Stimulated activated CD8-positive, alpha-beta memory T cell treated with anti-CD3 and anti-CD28 coated beads, Interleukin-4, amount 100 ng/mL, for 4 hours (primary cell): ENCODE data around the gene ATP5MK.
"Not testable (repeated sequence)": the region's sequence is repeated elsewhere in the genome, so short reads cannot be mapped to it uniquely, and the experiment has no call there.

ENCODE experiments used
- DNase-seq, 2 donors: peaks; one replicate each; pipeline ENCODE4 v3.0.0-alpha.2; 2020; ENCODE audit warnings: low read depth in 2 of 2, low spot score in 1 of 2

The ATP5MK gene, protein sequence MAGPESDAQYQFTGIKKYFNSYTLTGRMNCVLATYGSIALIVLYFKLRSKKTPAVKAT

DNA sequence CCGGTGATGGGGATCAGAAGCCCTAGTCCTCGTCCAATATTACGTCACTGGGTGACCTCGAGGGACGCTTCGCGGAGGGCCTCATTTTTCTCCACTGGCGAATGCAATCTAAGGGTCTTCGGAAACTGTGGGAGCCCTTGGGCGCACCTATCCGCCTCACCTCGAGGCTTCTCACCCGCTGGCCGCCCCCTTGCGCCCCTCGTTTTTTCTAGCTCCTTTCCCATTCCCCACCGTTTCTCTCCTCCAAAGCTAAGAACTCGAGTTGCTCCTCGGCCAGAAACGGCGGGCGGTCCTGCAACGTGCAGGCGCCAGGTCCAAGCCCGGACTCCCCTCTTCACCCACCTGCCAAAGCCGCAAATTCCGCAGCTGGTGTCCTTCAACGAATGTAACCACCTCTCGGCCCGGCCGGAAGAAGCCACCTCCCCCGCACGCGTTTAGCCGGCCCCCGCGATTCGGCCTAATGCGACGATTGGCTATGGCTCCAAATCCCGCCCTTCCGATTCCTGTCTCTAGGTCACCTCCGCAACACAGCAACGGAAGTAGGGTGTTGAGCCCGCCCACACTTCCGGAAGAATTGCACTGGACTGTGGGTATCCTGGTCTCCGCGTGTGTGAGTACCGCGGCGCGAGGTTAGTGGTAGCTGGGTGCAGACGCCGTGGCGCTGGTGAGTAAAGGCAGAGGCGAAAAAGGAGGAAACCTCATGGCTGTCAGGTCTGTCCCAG, at the start of gene ATP5MK, which contains the start of gene PDCD11:
Gene ATP5MK, minus strand, starts transcription at position 409 of the 722 bp plus-strand sequence. CDS start 4,018 bp downstream, outside the sequence.
Gene PDCD11, plus strand, starts transcription at position 560 of the 722 bp plus-strand sequence. CDS start 1,801 bp downstream, outside the sequence.
- peak; percentile 91 to 93 for DNase-seq

DNA sequence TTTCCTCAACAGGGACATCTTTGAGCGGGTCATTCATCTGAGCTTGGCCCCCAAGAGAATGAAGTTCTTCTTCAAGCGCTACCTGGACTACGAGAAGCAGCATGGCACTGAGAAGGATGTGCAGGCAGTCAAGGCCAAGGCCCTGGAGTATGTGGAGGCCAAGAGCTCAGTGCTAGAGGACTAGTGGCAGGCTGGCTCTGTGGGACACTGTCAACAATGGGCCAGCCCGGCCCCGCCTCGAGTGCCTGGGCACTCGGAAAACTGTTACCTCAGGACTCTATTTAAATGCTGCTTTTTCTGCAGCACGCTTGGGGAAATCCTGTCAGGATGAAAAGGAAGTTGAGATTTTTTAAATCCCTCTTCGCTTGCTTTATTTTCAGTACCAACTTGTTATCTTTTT, 49.1 kb upstream of the ATP5MK start:
- DNase-seq = no peak

DNA sequence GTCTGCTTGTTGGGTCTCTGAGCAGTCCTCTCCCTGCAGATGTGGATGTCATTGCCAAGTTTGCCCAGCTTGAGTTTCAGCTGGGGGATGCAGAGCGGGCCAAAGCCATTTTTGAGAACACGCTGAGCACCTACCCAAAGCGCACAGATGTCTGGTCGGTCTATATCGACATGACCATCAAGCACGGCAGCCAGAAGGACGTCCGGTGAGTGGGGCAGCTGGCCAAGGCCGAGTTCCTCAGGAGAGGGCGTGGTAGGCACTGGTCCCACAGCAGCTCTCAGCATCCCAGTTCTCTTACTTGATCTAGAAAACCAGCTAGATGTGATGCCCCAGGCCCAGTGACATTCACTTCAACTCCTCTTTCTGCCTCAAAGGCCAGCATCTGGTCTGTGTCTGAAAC, 48.2 kb upstream of the ATP5MK start:
- DNase-seq = no peak

DNA sequence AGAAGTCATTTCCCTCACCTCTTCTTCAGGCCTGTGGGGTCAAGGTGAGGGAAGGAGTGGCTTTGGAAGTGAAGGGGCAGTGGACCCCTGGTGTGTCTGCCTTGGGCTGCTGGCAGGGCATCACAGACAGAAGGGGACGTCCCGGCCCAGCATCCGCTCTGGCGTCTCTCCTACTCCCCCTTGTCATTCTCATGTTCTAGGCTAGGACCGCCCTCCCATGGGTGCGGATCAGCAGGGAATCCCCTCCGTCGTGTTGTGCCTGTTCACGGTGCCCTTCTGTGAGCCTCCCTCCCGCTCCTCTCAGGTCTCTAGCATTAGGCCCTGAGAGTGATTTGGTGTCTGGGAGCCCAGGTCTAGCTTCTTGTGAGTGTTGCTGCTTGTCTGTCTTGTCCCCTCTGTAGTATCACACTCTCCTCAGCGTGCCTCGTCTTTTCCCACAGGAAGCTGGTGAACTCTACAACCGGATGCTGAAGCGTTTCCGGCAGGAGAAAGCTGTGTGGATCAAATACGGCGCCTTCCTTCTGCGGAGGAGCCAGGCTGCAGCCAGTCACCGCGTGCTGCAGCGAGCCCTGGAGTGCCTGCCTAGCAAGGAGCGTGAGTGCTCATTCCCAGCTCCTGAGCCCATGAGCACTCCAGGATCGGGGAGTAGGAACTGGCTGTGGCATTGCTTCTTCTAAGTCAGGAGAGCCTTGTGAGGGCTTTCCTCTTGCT, 47.4 kb upstream of the ATP5MK start:
- no peak for DNase-seq

DNA sequence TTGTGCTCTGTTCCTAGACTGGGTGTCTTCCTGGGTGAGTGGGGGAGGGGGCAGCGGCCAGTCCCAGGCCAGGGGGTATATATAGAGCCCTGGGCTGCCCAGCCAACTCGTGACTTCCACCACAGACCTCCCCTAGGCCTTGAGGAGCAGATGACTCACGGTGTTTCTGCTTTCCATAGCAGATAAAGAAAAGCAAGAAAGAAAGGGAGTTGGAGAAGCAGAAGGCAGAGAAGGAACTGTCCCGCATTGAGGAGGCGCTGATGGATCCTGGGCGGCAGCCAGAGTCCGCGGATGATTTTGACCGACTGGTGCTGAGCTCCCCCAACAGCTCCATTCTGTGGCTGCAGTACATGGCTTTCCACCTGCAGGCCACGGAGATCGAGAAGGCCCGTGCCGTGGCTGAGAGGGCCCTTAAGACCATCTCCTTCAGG, 45.8 kb upstream of the ATP5MK start:
- DNase-seq = no peak

DNA sequence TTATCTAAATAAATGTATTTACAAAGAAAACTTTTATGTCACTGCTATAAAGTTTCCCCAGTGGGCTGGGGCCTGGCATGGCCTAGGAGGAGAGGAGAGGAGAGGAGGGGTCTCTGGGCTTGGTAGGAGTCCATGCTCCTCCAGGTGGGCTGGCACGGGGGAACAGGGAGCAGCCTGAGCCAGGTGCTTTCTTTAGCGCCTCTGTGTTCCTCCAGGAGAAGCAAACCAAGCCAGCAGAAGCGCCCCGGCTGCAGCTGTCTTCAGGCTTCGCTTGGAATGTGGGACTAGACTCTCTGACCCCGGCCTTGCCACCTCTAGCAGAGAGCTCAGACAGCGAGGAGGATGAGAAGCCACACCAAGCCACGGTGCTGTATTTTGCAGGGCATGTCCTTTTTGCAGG, 45.3 kb upstream of the ATP5MK start:
- no peak for DNase-seq

DNA sequence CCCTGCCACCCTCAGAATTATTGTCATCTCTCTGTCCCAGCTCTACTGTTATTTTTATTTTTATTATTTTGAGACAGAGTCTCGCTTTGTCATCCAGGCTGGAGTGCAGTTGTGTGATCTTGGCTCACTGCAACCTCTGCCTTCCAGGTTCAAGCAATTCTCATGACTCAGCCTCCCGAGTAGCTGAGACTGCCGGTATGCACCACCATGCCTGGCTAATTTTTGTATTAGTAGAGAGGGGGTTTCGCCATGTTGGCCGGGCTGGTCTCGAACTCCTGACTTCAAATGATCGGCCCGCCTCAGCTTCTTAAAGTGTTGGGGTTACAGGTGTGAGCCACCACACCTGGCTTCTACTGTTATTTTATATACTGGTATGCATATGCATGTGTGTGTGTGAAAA, 44.9 kb upstream of the ATP5MK start:
- no peak for DNase-seq

DNA sequence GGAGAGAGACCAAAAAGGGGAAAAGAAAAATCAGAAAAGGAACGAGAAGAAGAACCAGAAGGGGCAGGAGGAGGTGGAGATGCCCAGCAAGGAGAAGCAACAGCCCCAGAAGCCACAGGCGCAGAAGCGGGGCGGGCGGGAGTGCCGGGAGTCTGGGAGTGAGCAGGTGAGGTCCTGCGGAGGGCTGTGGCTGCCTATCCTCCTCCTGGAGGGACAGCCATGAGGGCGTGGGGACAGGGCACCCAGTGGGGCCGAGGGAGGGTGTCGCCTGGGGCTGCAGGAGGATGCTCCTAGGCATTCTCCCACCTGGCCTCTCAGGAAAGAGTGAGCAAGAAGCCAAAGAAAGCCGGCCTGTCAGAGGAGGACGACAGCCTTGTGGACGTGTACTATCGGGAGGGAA, 44.1 kb upstream of the ATP5MK start:
- no peak for DNase-seq

DNA sequence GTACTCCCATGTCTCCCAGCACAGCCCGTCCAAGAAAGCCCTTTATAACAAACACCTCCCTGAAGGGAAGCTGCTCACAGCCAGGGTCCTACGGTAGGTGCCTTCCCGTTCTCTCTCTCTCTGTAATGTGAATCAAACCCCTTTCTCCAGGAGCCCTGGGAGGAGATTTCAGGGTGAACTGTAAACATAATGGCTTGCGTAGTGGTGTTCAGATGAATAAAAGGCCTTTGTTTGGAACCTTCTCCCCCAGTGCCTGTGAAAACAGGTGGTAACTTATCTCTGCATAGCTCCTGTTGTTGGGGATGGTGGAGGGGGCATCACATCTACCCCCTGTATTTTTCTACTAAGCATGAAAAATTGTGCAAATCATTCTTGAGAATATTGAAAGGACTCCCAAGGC, 43.5 kb upstream of the ATP5MK start:
- no peak for DNase-seq

DNA sequence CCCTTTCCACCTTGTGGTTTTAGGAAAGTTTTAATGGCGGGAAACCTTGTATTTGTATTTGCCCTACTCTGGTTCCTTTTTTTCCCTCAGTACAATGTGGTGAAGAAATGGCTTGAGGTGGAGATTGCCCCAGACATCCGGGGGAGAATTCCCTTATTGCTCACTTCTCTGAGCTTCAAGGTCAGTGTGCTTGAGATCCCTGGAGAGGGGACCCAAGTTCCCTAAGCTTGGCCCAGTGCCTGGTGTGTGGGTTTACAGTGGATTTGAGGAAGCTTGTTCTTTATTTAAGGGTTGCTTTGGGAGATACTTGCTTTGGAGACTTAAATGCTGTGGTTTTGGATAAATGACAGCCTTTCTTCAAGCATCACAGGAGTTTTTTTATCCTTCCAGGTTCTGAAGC, 37.6 kb upstream of the ATP5MK start:
- no peak for DNase-seq

DNA sequence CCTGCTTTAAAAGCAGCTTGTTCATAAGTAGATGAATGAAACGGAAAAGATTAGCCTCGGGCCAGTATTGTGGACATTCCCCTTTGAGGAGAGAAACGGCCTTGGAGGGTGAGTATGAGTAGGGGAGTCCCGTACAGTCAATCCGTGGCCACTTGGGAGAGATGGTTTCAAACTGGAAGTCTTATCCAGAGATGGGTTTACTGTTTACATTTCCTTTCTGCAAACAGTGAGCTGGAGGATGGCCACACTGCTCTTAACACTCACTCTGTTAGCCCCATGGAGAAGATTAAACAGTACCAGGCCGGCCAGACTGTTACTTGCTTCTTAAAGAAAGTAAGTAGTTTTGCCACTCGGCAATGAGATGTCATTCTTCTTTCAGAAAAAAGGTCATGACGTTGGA, 35.6 kb upstream of the ATP5MK start:
- DNase-seq = no peak

DNA sequence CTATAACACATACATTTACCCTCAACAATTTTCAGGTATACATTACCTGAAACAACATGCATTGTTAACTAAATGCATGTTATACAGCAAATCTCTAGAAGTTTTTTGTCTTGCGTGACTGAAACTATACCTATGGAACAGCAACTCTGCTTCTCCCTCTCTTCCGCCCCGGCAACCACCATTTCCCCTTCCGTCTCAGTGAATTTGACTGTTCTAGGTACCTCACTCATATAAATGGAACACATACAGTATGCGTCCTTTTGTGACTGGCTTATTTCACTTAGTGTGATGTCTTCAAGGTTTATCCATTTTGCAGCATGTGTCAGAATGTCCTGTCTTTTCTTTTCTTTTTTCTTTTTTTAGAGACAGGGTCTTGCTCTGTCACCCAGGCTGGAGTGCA, 33.4 kb upstream of the ATP5MK start:
- no peak for DNase-seq

DNA sequence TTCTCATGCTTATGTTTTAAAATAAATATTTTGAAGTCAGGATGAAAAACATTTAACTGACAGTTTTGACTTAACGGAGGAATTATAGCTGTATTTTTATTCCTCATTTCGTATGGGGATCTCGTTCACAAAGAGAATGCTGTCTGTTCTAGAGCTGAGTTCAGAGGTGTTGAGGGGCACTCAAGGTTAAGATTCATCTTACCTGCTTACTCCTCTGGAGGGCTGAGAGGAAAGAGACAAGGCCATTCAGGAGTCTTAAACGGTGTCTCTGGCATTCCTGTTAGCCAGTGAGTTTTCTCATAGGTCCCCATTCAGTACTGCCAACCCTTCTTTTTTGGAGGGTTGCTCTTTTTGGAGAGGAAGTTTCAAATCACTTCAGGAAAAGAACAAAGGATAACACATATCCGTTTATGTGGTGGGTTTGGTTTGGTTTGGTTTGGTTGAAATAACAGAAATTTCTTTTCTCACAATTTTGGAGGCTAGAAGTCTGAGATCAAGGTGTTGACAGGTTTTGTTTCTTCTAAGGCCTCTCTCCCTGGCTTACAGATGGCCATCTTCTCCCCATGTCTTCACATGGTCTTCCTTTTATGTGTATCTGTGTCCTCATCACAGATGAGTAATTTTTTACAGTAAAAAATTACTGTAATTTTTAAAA, 32.8 kb upstream of the ATP5MK start:
- no peak for DNase-seq

DNA sequence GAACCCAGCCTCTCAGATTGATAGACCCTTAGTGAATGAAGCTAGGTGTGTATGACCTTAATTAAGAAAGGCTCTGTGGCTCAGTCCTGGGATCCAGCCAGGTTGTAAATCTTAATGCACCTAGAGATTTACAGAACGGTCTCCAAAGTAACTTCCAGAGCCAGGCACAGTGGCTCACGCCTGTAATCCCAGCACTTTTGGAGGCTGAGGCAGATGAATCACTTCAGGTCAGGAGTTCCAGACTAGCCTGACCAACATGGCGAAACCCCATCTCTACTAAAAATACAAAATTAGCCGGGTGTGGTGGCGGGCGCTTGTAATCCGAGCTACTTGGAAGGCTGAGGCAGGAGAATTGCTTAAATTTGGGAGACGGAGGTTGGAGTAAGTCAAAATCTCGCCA, 31.6 kb upstream of the ATP5MK start:
- DNase-seq = no peak

DNA sequence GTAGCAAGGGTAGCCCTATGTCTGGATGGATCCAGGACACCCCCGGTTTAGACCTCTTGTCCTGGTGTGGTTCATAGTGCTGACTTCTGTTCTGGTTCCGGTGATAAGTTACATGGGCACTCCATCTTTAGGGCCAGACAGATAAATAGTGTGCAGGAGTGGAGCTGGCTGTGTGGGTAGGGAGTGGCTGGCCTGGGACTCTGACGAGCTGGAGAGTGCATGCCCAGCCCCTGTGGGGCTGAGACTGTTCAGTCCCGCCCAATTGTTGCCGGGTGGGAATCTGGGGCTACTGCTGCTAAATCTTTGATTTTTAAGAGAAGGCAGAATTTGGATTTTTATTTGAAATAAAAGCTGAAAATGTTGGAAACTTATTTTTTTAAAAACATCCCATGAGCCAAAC, 27.5 kb upstream of the ATP5MK start:
- no peak for DNase-seq

DNA sequence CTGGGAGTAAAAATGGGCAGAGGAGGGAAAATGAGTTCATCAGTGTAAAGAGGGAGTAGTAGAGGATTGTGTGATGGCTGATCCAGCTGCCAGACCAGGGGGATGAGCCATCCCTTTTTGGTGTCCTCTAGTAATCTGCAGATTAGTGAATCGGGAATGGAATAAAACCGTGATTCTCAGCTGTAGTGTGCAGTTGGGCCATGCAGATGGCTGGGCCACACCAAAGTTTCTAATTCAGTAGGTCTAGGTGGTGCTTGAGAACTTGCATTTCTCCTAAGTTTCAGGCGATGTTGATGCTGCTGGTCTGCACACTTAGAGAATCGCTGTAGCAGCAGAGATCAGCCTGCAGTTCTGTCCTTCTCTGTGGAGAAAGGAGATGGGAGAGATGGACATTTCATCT, 22.8 kb upstream of the ATP5MK start:
- no peak for DNase-seq

DNA sequence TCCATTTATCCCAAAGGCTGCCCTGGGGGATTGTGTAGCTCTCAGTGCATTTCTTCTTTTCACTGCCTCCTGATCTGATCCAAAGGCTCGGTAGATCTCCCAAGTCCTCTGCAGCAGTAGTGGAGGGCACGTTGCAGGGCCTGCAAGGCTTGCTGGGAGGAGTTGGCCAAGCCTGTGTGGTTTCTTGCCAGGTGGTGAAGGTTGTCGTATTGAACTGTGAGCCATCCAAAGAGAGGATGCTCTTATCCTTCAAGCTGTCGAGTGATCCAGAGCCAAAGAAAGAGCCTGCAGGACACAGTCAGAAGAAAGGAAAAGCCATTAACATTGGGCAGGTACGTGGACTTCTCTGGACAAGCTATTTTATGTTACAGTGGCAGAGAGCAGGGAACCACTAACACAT, 21.3 kb upstream of the ATP5MK start:
- no peak for DNase-seq

DNA sequence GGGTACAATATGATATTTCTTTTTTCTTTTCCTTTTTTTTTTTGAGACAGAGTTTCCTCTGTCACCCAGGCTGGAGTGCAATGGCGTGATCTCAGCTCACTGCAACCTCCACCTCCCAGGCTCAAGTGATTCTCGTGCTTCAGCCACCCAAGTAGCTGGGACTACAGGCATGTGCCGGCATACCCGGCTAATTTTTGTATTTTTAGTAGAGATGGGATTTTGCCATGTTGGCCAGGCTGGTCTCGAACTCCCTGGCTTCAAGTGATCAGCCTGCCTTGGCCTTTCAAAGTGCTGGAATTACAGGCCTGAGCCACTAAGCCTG, 20.8 kb upstream of the ATP5MK start:
- DNase-seq = not testable (repeated sequence)

DNA sequence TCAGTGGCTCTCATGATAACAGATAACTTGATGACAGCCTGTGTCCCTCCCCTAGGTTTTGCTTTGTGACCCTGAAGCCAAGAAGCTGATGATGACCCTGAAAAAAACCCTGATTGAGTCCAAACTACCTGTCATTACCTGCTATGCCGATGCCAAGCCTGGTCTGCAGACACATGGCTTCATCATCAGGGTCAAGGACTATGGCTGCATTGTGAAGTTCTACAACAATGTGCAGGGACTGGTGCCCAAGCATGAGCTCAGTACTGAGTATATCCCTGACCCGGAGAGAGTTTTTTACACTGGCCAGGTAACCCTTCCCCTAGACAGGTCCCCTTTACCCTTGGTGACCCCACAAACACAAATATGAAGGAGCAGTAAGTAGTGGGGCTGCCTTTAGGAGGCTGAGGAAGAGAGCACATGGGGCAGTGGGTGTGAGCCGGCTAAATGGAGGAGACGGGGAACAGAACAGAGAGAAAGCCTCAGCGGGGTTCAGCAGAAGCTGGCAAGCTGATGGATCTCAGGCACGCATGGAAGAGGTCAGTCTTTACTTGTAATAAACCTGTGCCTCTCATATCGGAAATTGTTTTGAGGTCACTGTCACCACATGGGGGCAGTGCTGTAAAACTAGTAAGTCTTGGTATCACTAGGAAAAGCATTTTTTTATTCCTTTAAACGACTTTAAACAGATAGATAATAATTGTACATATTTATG, 20.3 kb upstream of the ATP5MK start:
- peak; percentile 15 to 45 for DNase-seq

DNA sequence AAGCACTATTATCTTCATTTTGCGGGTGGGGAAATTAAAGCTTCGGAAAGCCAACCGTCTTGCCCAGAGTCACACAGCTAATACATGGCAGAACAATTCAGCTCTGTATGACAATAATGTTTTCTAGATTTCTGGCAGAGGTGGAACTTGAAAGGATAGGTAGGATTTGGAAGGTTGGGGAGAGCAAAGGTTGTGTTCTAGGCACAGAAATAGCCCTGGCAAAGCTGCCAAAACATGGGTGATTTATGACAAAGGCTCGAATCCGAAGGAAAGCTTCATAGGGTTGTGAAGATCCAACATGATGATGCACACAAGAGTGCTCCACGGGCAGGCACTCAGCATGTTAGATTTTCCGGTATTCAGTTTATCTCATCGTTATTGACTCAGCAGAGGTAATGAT, 19.3 kb upstream of the ATP5MK start:
- no peak for DNase-seq

DNA sequence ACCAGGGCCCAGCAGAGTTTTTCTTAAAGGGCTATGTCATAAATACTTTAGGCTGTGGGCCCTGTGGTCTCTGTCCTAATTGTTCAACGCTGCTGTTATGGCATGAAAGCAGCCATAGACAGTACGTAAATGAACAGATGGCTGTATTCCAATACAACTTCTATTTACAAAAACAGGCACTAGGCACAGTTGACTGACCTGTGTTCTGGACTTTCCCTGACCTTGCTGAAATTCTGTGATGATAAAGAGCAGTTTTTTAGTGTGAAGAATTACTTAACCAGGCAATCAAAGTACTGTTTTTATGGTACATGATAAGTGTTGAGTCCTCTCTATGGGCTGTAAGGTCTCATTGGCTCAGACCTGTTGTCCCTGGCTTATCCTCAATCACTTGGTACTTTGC, 17.3 kb upstream of the ATP5MK start:
- DNase-seq = no peak
